ENCODE results near the gene DHCR24. TPM values are rescaled to one million over a fixed set of nuclear protein-coding genes. Genes with fewer than 3 reads are reported as not detected.

Gene DHCR24
- total RNA-seq, 1 donor from 2014 or later, result 12.8 TPM

DNA sequence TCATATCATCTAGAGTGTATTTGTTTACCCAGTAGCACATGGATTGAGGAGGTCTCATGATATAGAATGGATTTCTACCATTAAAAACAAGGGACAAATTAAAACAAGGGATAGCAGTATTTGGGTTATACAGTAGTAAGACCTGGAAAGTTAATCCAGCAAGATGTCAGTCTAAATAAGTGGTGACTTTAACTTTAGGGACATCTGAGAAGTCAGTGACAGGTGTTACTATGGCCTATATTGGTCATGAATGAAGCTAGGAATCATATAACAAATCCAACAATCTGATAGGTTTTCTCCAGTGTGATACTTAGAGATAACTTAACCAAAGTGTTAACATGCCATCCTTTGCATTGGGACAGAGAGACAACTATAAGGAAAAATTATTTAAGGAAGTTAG, 42.7 kb upstream of the DHCR24 start:
- Histone ChIP-seq H3K36me3 (no peaks in the 10 kb centered on the region), H3K4me3 (no peak overlapping the region), H3K4me1 (peaks cover 32% of the 10 kb centered on the region), H3K27me3 (ENCODE audit: low read depth) (no peaks in the 10 kb centered on the region), H3K9me3 (replicated peaks) (no peaks in the 10 kb centered on the region), H3K27ac (replicated peaks) (no peak overlapping the region)
- intact Hi-C loops (cut with micrococcal nuclease), result no loop called here
- TF ChIP-seq, protein P1, sequence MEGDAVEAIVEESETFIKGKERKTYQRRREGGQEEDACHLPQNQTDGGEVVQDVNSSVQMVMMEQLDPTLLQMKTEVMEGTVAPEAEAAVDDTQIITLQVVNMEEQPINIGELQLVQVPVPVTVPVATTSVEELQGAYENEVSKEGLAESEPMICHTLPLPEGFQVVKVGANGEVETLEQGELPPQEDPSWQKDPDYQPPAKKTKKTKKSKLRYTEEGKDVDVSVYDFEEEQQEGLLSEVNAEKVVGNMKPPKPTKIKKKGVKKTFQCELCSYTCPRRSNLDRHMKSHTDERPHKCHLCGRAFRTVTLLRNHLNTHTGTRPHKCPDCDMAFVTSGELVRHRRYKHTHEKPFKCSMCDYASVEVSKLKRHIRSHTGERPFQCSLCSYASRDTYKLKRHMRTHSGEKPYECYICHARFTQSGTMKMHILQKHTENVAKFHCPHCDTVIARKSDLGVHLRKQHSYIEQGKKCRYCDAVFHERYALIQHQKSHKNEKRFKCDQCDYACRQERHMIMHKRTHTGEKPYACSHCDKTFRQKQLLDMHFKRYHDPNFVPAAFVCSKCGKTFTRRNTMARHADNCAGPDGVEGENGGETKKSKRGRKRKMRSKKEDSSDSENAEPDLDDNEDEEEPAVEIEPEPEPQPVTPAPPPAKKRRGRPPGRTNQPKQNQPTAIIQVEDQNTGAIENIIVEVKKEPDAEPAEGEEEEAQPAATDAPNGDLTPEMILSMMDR (IDR thresholded peaks at IDR 0.05; ENCODE audit: borderline replicate concordance), result no peak
- no peak for DNase-seq

DNA sequence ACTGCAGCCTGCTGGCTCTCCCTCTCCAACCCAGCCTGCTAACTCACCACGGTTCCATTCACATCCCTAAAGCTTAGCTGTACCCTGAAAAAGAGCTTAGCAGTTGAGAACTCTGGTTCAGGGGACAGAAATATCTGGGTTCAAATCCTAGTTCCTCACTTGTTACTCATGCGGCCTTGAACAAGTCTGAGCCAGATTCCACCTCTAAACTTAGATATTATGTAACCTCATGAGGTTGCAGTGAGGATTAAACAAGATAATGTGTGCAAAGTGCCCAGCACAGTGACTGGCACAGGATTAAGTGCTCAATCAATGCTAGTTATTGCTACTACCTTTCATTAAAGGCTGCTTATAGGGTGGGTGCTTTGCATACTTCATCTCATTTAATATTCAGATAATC, 41.3 kb upstream of the DHCR24 start:
- peak overlapping the region; percentile 84 for H3K27ac ChIP-seq (replicated peaks)
- H3K9me3 ChIP-seq (replicated peaks), result no peaks in the 10 kb centered on the region
- no peak for DNase-seq
- H3K4me1 ChIP-seq, result peaks cover 36% of the 10 kb centered on the region
- H3K27me3 ChIP-seq (ENCODE audit: low read depth), result no peaks in the 10 kb centered on the region
- TF ChIP-seq, protein P1 (IDR thresholded peaks at IDR 0.05; ENCODE audit: borderline replicate concordance), result no peak
- H3K4me3 ChIP-seq, result no peak overlapping the region
- intact Hi-C loops (cut with micrococcal nuclease), result no loop called here
- no peaks in the 10 kb centered on the region for H3K36me3 ChIP-seq

DNA sequence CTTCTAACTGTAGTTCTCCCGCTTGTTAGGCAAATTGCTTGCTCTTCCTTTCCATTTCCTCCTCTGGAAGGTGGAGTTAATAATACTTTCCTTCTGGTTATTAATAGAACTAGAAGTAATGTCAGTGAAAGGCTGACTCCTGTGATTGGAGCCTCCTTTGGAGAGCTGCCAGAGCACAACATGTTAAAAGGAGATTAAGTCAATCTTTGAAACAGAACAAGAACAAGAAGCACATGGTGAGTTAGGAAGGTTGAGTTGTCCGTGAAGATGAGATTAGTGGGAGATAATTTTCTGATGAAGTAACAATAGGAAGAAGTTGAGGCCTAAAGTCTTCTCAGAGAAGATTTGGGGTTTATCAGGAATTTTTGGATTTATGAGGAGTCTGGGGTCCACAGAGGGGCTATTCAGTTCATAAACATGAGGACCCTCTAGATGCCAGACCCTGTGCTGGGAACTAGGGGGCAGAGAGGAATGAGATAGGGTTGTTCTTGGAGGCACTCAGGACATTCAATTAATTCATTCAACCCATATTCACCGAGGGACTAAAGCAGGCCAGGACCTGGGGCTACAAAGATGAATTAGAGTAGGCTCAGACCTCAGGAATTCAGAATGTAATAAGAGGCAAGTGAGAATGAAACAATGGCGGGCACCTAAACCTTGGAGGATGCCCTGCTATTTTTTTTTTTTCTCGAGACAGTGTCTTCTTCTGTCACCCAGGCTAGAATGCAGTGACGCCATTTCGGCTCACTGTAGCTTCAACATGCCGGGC, 40.7 kb upstream of the DHCR24 start:
- DNase-seq, result peak; percentile 27
- Histone ChIP-seq H3K4me1 (peaks cover 40% of the 10 kb centered on the region), H3K4me3 (peak overlapping the region; percentile 13), H3K27me3 (ENCODE audit: low read depth) (no peaks in the 10 kb centered on the region), H3K9me3 (replicated peaks) (no peaks in the 10 kb centered on the region), H3K36me3 (no peaks in the 10 kb centered on the region), H3K27ac (replicated peaks) (peak overlapping the region; percentile 84)
- intact Hi-C loops (cut with micrococcal nuclease), result no loop called here
- TF ChIP-seq, protein P1 (IDR thresholded peaks at IDR 0.05; ENCODE audit: borderline replicate concordance), result no peak

DNA sequence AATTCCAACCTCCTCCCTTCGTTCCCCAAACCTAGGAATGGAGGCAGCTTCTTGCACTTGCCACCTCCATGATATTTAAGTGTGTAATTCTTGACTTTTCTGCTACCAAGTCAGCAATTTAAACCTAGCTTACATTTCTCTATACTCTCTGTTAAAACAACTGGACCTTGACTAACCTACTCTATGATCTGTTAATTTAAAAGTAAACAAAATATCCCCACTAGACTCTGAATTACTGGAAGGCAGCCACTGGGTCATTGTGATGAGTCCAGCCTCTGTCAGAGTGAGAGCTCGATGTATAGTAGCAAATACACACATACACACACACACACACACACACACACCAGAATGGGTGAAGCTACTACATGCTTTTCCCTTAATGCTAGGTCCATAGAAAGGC, 40.0 kb upstream of the DHCR24 start:
- Histone ChIP-seq H3K36me3 (no peaks in the 10 kb centered on the region), H3K27ac (replicated peaks) (peak overlapping the region; percentile 84), H3K4me3 (peak overlapping the region; percentile 13), H3K4me1 (peaks cover 40% of the 10 kb centered on the region), H3K9me3 (replicated peaks) (no peaks in the 10 kb centered on the region), H3K27me3 (ENCODE audit: low read depth) (no peaks in the 10 kb centered on the region)
- no peak for DNase-seq
- intact Hi-C loops (cut with micrococcal nuclease), result no loop called here
- TF ChIP-seq, protein P1 (IDR thresholded peaks at IDR 0.05; ENCODE audit: borderline replicate concordance), result no peak

DNA sequence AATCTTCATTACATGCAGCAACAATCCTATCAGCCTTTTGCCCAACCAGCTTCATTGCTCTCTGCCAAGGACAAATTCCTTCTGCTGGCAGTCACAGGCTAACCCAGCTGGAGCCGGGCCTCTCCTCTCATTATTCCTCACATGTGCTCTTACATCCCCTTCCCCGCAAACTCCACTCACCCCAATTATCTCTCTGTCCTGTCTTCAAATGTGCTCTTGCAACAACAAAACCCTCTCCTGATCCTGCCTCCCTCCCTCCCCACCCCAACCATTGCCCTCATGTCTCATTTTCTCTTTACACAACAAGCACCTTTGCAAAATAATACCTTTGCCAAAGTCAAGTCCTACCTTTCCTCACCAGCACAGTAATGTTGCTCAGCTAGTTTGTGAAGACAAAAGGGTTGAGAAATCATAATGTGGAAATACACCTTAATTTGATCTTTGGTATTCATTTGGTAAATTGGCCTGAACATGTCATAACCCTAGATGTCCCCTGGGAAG, 36.0 kb upstream of the DHCR24 start:
- TF ChIP-seq, protein P1 (IDR thresholded peaks at IDR 0.05; ENCODE audit: borderline replicate concordance), result no peak
- intact Hi-C loops (cut with micrococcal nuclease), result no loop called here
- no peak overlapping the region for H3K4me3 ChIP-seq
- H3K27ac ChIP-seq (replicated peaks), result peak overlapping the region; percentile 85
- peaks cover 46% of the 10 kb centered on the region for H3K4me1 ChIP-seq
- no peaks in the 10 kb centered on the region for H3K27me3 ChIP-seq (ENCODE audit: low read depth)
- no peaks in the 10 kb centered on the region for H3K9me3 ChIP-seq (replicated peaks)
- peak; percentile 31 for DNase-seq
- H3K36me3 ChIP-seq, result no peaks in the 10 kb centered on the region
